WERI-Rb-1 (cell line): ENCODE results near the gene APOBEC3A.

Experiments used
- DNase-seq: peaks from one replicate; pipeline ENCODE4 v3.0.0-alpha.2; 2020
- H3K27ac ChIP-seq: fragments of 250-450 bp; sonication (Bioruptor Pico); 2 replicates; pipeline ENCODE4 v1.5.1; 2020; ENCODE audit warnings: mild to moderate bottlenecking, moderate library complexity
- H3K27me3 ChIP-seq: fragments of 250-450 bp; sonication (Bioruptor Pico); 2 replicates; pipeline ENCODE4 v1.5.1; 2021; ENCODE audit warnings: mild to moderate bottlenecking, low read depth, moderate library complexity; ENCODE audit not compliant: insufficient read depth, severe bottlenecking
- H3K36me3 ChIP-seq: fragments of 250-450 bp; sonication (Bioruptor Pico); 2 replicates; pipeline ENCODE4 v1.5.1; 2020; ENCODE audit warnings: mild to moderate bottlenecking, moderate library complexity
- H3K4me3 ChIP-seq: 2 replicates; pipeline ENCODE4 v1.5.1; 2011; ENCODE audit warnings: low read depth, mild to moderate bottlenecking, control low read depth, low read length
- H3K9me3 ChIP-seq: fragments of 250-450 bp; sonication (Bioruptor Pico); 2 replicates; pipeline ENCODE4 v1.5.1; 2021; ENCODE audit warnings: mild to moderate bottlenecking, moderate library complexity; ENCODE audit not compliant: severe bottlenecking
- TF ChIP-seq, protein P1 (sequence below): IDR thresholded peaks from 2 replicates; pipeline ENCODE4 v1.5.1; 2011; ENCODE audit warnings: low read depth, mild to moderate bottlenecking, control low read depth, inconsistent platforms, low read length

APOBEC3A gene

DNA sequence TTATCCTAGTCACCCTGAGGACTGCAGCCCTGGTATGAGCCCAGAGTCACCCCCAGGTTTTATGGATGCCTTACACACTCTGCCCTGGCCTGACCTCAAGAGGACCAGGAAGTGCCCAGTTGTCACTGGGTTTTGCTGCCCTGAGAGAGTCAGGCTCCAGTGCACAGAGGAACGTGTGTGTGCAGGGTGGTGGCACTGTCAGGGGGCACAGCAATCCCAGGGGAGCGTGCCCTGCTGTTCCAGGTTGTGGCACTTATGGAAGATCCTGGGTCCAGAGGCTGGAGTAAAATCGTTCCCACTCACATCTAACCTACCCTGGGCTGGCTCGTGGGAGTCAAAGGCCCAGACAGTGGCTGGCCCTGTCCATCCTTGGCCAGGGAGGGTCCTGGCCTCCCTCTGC is 7.6 kb downstream of the APOBEC3A start:
- no peaks in the 10 kb centered on the region for H3K27me3 ChIP-seq
- no peaks in the 10 kb centered on the region for H3K36me3 ChIP-seq
- no peak overlapping the region for H3K4me3 ChIP-seq
- no peak overlapping the region for H3K27ac ChIP-seq
- TF ChIP-seq, protein P1, sequence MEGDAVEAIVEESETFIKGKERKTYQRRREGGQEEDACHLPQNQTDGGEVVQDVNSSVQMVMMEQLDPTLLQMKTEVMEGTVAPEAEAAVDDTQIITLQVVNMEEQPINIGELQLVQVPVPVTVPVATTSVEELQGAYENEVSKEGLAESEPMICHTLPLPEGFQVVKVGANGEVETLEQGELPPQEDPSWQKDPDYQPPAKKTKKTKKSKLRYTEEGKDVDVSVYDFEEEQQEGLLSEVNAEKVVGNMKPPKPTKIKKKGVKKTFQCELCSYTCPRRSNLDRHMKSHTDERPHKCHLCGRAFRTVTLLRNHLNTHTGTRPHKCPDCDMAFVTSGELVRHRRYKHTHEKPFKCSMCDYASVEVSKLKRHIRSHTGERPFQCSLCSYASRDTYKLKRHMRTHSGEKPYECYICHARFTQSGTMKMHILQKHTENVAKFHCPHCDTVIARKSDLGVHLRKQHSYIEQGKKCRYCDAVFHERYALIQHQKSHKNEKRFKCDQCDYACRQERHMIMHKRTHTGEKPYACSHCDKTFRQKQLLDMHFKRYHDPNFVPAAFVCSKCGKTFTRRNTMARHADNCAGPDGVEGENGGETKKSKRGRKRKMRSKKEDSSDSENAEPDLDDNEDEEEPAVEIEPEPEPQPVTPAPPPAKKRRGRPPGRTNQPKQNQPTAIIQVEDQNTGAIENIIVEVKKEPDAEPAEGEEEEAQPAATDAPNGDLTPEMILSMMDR: no peak
- no peaks in the 10 kb centered on the region for H3K9me3 ChIP-seq
- DNase-seq: no peak

DNA sequence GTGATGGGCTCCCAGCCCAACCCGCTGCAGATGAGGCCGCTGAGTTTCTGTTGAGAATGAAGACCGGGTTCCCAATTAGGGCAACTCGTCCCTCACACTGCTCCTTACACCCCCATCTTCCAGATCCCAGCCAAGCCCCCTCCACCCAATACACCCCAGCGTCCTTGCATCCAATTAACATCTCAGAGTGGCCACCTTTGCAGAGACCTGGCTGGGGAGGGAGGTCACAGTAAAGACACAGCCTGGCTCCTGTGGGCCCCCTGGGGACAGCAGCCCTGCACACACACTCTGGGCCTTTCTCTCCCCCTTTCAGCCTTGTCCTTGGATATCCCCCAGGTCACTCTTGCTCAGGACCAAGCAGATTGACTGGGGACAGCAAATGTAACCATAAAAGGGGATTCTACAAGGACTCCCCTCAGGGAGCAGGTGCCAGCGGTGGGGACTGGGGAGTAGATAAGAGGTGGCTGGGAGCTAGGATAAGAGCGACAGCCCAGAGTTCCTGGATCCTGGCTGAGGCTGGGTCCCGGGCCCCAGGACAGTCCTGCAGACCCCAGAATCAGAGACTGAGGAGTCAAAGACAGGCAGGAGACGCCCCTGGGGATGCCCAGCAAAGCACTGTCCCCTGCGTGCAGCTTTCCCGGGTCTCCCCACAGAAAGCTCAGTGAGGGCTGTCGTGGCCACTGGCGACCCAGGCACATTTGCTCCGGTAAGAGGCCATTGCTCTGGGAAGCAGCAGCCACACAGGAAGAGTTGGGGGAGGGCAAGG is 8.4 kb downstream of the APOBEC3A start:
- no peaks in the 10 kb centered on the region for H3K9me3 ChIP-seq
- TF ChIP-seq, protein P1: no peak

DNA sequence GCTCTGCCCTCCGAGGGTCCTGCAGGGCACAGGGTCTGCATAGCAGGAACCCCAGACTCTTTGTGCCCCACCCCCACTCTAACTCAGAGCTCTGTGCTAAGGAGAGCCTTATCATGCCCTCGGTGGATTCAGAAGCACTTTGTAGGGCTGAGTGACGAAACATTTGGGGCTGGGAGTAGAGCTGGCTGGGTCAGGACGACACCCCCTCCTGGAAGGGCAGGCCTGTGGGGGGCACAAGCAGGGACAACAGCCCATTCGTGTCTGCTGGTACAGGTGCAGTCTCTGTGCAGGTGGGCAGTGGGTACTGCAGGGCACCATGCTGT is 8.9 kb downstream of the APOBEC3A start:
- no peaks in the 10 kb centered on the region for H3K36me3 ChIP-seq

More for the DNA sequence above, 8.4 kb downstream of the APOBEC3A start:
- no peak for DNase-seq
- Histone ChIP-seq H3K27me3 (no peaks in the 10 kb centered on the region), H3K27ac (no peak overlapping the region), H3K36me3 (no peaks in the 10 kb centered on the region), H3K4me3 (no peak overlapping the region)

DNA sequence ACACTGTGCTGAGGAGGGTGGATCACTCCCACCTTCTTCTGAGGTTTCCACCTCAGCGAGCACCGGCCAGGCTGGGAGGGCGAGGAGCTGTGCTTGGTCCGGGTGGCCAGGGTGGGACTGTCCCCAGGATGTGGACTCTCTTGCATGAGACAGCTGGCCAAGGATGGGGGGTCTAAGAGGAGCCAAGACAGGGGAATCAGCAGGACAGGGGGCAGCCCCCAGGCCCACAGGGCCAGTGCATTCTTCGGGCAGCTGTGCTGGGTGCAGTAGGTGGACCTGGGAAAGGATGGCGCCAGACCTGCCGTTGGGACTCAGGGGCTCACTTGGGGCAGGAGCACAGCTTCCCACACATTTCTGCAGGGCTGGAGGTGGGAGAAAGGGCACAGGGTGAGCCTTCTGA is 9.5 kb downstream of the APOBEC3A start:
- no peak overlapping the region for H3K27ac ChIP-seq
- no peak for DNase-seq
- no peak overlapping the region for H3K4me3 ChIP-seq
- no peaks in the 10 kb centered on the region for H3K9me3 ChIP-seq
- no peaks in the 10 kb centered on the region for H3K36me3 ChIP-seq
- no peaks in the 10 kb centered on the region for H3K27me3 ChIP-seq
- TF ChIP-seq, protein P1: no peak

More for the DNA sequence above, 8.9 kb downstream of the APOBEC3A start:
- no peak overlapping the region for H3K27ac ChIP-seq
- no peaks in the 10 kb centered on the region for H3K27me3 ChIP-seq
- no peak overlapping the region for H3K4me3 ChIP-seq
- no peaks in the 10 kb centered on the region for H3K9me3 ChIP-seq
- no peak for DNase-seq
- TF ChIP-seq, protein P1: no peak

DNA sequence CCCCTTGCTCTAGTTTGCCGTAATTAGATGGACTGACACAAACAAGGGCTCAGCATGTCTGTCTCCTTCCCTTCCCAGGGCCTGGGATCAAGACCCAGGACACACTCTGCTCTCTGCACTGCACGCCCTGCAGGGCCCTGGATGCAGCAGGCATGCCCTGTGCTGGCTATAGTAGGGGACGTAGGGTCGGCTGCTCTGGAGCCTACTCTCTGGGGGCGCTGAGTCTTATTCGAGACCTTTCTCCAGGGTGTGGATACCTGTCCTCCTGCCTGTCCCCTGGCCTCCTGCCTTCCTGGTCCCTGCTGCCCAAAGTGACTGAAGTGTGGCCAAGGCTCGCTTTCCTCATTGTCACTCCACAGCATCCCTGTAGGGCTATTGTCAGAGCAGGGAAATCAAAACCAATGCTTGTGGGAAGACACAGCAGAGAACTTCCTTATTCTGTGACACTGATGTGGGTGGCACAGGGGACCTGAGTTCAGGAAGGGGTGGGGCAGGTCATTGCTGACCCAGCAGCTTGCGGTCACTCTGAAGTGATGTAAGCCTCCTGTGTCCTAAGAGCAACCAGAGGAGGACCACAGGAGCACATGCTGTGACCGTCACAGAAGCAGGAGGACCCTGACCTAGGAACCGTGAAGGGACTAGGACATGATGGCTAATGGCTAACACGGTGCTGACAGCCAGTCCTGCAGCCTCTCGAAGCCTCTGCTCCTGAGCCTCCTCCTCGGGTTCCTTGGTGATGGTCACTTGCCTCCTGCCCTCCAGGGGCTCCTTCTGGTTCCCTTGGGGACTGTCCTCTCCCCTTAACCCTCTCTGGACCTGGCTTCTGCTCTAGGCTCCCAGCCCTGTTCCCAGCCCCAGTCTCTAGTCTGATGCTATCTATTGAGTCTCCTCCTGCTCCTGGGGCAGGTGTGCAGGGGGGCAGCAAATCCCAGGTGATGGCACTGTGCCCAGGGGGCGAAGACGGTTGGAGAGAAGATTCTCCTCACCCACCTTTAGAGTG is 10.3 kb downstream of the APOBEC3A start:
- TF ChIP-seq, protein P1: no peak
- no peak for DNase-seq

More for the DNA sequence above, 10.3 kb downstream of the APOBEC3A start:
- H3K36me3 ChIP-seq: no peaks in the 10 kb centered on the region
- no peaks in the 10 kb centered on the region for H3K27me3 ChIP-seq
- H3K4me3 ChIP-seq: no peak overlapping the region
- no peaks in the 10 kb centered on the region for H3K9me3 ChIP-seq
- no peak overlapping the region for H3K27ac ChIP-seq
